MM.1S (cell line): ENCODE data around the gene MMP24OS.

Experiments
- CTCF ChIP-seq: fragments of 300-600 bp; sonication (generic); IDR thresholded peaks from 2 replicates; pipeline ENCODE4 v1.5.1; 2016; ENCODE audit warnings: antibody characterized with exemption, low read length, mixed read lengths
- EZH2 ChIP-seq: fragments of 300-600 bp; sonication (generic); optimal IDR thresholded peaks from 2 replicates; pipeline ENCODE3; 2017; ENCODE audit warnings: low read depth, mild to moderate bottlenecking, antibody characterized with exemption, low read length, mixed read lengths

DNA sequence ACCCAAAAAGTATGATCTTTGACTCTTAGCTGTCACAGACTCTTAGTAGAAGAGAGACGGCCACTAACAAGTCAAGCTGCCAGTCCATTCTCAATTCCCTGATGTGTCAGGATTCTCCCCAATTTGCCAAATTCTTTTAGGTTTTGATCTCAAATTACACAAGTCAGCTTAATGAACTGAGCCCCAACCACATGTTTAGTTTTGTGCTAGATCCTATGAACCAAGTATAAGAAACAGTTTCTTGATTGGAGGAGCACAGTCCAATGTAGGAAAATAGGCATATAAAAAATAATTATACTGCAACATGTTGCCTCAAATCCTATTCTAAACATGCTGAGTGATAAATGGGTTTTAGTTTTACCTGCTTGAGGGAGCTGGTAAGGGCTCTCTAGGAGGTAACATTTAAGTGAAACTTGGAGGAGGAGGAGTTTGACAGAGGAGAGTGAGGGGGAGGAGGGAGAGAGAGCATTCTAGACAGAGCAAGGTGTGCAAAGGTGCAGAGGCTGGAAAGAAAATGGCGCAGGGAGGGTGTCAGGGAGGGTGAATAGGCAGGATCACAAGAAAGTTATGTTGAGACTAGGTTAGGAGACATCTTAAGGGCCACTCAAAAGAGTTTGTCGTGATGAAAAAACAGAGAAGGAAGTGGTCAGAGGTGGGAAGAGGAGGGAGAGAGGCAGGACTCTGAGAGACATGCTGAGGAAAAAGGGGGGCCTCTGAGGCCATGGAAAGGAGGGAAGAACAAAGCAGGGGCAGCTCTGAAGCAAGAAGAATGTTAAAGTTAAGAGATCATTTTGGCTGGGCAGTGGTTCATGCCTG, 37.1 kb upstream of the MMP24OS start:
- no peak for TF ChIP-seq CTCF
- TF ChIP-seq EZH2: no peak
